HK-2 (cell line): Measurements from ENCODE around the gene RGL2.
"Not testable (repeated sequence)": the region's sequence is repeated elsewhere in the genome, so short reads cannot be mapped to it uniquely, and the experiment has no call there.

Experiments used
- DNase-seq: peaks from one replicate; pipeline ENCODE4 v3.0.0-alpha.2; 2018; ENCODE audit not compliant: unreplicated experiment

Gene RGL2

DNA sequence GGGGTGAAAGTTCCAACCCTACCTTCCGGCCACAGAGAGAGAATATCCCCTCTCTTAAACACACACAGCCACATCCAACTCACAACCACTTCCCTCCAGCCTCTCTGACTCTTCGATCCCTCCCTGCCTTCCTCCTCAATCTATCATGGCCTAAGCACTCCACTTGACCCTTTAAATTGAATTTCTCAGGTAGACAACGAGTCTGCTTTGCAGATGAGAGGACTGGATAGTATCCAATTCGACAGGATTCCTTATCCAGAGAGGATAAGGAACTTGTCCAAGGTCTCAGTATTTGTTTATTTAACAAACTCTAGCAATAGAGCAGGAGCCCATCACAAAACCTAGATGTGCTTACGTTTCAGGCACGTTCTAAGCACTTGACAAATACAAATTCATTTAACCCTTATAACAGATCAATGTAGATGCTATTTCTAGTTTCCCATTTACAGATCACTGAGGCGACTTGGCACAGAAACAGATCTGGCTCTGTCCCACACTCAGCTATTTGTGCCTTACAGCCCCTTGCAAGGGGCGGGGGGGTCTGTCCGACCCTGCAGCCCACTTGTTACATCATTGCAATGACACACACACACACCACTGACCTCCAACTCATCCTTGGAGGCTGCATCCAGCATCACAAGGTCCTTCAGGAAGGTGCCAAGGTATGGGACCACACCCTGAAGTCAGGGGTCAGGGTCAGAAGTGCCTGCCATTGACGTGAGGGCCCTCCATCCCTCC is 4.5 kb downstream of the RGL2 start:
- DNase-seq = no peak

DNA sequence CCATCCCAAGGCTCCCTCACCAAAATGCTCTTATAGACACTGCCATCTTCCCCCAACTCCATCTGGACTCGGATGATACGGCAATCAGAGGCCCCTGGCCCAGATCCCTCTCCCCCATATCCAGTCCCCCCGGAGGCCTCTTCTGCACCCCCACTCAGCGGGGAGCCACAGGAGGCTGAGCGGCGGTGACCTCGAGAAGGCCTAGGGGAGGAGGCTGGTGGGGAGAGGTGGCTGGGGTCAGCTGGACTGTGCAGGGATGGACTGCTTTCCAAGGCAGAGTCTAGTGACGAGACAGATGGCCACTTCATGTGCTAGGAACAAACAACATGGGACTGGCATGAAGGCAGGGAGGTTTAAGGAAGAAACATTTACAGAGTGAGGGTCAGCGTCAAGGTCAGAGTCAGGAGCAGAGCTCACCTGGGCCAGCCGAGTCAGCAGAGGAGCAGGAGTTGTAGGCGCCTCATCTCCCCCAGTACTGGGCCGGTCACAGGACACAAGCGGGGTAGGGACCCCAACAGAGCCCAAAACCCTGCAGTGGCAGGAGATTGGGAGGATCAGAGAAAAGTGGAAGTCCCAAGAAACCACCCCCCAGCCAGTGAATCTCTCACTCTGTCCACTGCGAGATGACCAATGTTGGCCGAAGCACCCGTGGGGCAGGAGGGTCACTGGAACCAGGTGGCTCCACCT is 5.6 kb downstream of the RGL2 start:
- DNase-seq = no peak

DNA sequence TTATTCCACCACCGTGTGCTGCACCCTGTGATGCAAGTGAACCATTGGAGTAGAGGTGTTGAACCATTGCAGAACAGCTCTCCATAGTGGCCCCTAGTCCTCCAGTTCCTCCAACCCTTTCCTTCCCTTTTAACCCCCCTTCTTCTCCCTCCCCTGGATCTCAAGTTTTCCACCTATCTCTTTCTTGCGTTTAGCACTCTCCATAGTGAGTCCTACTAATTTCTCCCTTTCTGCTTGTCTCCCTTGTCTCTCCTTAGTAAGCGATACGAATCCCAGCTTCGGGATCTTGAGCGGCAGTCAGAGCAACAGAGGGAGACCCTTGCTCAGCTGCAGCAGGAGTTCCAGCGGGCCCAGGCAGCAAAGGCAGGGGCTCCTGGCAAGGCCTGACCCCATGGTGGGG is 8.3 kb downstream of the RGL2 start:
- DNase-seq = no peak

DNA sequence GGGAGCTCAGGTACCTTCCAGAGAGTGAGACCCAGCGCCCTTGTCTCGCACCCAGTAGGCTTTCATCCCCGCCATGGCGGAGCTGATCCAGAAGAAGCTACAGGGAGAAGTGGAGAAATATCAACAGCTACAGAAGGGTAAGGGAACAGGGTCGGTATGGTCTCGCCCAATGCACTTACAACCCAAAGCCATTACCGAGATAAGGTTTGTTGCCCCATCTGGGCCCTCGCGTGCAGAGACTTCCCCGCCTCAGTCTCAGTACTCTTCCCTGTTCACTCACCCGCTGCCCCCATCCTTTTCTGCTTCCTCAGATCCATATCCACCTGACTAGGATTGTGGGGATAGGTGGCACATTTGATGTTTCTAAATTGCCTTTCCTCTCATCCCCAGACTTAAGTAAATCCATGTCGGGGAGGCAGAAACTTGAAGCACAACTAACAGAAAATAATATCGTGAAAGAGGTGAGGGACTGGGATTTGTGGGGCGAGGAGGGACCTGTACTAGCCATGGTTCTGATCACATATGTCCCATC is 8.9 kb downstream of the RGL2 start:
- DNase-seq = no peak

DNA sequence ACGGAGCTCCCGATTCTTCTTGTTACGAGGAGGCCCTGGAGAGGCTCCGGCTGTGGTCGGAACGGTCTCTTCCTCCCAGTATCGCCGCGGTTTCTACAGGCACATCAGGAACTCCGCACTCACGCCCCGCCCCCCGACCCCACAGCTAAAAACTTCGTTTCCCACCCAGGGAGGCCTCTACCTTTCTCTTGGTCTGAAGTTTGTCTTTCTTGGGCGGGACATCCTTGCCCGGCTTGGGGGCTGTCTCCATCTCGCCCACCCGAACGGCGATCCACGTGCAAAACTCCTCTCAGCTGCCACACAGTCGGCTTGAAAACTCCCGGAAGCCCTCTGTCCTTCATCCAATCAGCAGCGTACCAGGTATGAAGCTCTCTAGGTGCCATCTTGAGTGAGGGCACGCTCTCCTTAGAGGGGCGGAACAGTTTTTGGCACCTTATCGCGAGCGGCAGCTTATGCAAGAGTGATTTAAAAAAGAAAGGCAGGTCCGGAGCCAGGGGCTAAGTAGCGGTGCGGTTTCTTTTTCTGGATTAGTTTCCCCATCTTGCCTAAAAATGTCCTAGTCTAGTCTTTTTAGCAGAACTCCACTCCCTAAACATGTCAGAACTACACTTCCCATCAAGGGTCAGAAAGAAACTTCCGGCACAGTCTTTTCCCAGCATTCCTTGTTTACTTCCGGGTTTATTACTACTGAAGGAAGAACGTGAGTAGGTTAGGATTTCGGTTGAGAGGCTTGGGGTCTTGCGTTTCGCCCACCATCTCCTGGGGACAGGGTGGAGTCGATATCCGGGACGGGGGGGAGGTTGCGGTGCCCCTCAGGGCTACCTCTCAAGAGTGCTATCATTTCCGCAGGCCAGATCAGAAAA is 9.6 kb downstream of the RGL2 start, which contains the start of the genes PFDN6 and WDR46:
Gene PFDN6, plus strand, starts transcription at position 681 of the 863 bp plus-strand sequence. CDS start 256 bp downstream, outside the sequence.
Gene WDR46, minus strand, starts transcription at position 319 of the 863 bp plus-strand sequence. Its CDS starts 69 bp downstream, at position 250.
- DNase-seq = peak; percentile 78

DNA sequence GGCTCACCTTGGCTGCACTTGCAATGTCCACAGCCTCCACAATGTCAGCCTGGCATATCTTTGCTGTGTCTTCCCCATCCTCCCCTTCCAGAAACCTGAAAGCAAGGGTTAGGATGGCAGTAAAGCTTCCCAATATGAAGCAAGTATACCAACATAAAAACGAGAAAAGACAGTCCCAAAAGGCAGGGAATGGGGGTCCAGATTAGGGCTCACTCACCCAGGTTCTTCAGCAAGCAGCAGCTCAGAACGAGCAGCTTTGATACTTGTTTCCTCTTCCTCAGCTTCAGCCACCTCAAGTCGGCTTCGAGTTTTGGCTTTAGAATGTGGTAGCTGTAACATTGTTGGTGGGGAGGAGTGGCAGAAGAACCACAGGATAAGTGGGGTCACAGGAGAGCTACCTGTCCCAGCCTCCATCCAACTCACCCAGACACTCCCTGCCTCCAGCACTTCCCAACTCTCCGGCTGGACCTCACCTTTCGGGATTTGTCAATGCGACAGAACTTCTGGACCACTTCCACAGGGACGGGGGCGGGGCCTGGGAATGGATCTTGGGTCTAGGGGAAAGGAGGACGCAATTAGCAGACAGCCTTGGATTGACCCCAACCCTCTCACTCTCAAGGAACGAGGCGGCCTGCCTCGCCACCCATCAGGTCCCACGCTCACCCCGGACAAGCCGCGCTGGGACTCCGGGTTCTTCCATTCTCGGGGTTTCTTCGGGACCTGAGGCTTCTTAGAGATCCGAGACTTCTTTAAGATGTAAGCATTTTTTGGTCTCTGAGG is 10.4 kb downstream of the RGL2 start:
- no peak for DNase-seq

DNA sequence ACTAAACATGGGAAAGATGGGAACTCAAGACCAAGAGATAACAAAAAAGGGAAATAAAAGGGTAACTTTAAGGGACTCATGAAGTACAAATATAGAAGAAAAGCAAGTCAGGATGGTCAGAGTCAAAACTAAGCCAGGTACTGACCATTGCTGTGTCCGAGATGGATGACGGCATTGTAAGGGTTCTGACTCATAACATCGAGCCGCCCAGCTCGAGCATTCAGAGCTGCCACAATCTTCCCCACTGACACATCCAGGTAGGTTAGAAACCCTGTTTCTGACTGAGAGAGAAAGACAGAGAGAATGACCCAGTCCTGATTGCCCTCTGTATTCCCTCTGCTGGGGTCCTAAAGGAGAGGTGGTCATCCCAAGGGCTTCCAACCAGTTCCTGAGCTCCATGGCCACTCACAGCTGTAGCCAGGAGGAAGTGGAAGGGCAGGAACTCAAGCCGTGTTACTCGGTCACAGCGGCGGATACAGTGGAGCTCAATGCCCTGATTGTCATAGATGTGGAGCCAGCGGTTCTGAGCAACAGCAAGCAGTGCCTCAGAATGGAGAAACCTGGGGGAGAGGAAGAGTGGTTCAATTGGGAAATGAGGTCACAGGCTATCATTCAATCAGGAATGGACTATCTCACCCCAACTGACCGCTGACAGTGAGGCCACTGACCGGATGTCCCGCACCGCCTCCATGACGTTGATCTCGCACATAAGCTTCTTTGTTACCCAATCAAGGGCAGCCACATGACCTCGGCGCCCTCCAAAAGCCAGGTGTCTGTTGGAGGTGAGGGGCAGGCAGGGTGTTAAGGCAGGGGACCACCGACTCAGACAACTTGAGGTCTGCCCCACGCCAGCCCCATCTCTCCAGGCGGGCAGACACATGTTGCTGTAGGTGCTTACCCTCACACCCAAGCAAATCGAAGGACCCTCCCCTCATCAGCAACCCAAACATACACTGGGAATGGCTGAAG is 11.5 kb downstream of the RGL2 start:
- no peak for DNase-seq

DNA sequence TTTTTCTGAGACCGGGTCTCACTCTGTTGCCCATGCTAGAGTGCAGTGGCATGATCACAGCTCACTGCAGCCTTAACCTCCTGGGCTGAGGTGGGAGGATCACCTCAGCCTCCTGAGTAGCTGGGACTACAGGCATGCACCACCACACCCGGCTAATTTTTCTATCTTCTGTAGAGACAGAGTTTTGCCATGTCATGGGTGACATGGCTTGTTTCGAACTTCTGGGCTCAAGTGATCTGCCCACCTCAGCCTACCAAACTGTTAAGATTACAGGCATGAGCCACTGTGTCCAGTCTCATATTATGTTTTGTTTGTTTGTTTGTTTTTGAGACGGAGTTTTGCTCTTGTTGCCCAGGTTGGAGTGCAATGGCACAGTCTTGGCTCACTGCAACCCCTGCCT is 13.5 kb downstream of the RGL2 start:
- not testable (repeated sequence) for DNase-seq

DNA sequence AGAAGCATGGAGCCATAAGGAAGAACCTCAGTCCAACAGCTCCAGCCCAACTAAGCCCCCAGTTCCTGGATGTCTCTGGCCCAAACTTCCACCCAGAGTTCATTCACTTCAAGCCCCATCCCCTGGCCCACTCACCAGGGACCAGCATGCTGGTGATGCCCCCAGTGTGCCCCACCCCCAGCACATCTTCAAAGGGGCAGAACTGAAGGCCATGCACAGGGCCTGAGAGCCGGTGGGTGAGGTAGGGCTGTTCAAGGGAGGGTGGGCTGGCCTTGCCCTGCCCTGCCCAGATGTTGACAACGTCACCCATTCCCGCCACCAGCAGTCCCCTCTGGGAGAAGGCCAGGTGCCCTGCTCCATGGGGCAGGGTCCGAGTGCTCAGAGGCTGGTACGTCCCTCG is 18.2 kb downstream of the RGL2 start:
- no peak for DNase-seq

DNA sequence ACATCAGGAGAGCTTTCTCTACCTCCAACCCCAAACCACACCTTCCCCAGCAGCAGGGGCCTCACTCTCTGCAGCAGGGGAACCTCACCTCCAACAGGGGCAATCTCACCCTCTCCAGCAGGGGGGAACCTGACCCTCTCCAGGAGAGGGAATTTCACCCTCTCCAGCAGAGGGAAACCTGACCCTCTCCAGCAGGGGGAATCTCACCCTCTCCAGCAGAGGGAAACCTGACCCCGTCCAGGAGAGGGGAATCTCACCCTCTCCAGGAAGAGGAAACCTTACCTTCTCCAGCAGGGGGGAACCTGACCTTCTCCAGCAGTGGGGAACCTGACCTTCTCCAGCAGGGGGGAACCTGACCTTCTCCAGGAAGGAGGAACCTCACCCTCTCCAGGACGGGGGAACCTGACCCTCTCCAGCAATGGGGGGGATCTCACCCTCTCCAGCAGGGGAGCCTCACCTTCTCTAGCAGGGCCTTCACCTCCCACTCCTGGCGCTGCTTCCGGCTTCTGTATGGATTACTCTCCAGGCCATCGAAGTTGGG is 18.7 kb downstream of the RGL2 start:
- DNase-seq = peak; percentile 65

DNA sequence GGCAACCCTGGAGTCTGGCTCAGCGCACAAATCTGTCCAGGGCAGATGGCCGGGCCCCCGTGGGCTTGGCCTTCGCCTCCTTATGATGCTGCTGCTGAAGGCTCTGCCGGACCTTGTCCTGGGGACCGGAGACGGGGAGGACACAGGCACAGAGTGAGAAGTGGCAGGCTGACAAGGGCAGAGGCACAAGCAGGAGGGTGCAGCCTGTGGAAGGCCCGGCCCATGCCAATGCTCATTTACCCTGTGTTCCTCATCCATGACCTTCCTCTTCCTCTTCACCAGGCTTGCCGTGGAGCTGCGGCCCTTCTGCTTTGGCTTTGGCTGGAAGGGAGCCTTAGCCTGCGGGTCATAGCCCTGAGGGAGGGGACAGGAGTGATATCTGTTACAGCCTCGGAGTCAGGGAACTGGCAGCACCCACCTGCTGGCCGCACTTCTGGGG is 19.5 kb downstream of the RGL2 start:
- DNase-seq = no peak

DNA sequence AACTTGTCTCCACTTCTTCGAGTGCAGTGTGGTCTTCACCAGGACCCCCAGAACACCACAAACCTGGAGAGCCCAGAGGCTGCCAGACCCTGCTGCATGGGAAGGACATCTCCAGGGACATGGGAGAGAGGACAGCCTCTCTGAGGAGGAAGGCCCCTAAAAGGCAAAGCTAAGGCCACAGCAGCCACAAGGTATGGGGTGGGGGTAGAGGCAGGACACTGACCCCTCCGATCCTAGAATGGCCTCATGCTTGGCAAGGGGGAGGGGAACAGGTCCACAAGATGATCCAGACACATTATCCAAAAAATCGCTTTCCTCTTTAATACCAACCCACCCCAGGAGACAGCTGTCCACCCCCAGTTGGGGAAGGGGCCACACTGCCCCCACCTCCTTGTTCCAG is 19.9 kb downstream of the RGL2 start:
- no peak for DNase-seq

DNA sequence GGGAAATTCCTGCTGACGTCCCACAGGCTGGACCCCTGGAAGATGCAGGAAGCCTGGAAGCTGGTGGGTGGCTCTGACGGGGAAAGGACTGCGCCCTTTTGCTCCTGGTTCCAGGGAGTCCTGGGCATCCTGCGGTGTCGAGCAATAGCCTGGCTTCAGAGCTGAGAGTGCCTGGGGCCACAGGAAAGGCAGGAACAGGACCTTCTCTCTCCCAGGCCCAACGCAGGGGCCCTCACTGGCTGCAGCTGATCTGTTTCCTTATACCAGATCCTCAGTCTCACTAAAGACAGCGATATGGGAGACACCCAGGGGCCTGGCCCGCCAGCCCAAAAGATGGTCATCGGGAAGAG is 20.4 kb downstream of the RGL2 start:
- no peak for DNase-seq

DNA sequence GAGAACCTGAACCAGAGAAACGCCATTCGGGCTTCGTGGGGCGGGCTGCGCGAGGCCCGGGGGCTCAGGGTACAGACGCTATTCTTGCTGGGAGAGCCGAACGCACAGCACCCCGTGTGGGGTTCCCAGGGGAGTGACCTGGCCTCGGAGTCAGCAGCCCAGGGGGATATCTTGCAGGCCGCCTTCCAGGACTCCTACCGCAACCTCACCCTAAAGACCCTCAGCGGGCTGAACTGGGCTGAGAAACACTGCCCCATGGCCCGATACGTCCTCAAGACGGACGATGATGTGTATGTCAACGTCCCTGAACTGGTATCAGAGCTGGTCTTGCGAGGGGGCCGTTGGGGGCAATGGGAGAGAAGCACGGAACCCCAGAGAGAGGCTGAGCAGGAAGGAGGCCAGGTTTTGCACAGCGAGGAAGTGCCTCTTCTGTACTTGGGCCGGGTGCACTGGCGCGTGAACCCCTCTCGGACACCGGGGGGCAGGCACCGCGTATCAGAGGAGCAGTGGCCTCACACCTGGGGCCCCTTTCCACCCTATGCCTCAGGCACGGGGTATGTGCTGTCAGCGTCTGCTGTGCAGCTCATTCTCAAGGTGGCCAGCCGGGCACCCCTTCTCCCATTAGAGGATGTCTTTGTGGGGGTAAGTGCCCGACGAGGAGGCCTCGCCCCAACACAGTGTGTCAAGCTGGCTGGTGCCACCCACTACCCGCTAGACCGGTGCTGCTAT is 20.9 kb downstream of the RGL2 start:
- peak; percentile 46 for DNase-seq

DNA sequence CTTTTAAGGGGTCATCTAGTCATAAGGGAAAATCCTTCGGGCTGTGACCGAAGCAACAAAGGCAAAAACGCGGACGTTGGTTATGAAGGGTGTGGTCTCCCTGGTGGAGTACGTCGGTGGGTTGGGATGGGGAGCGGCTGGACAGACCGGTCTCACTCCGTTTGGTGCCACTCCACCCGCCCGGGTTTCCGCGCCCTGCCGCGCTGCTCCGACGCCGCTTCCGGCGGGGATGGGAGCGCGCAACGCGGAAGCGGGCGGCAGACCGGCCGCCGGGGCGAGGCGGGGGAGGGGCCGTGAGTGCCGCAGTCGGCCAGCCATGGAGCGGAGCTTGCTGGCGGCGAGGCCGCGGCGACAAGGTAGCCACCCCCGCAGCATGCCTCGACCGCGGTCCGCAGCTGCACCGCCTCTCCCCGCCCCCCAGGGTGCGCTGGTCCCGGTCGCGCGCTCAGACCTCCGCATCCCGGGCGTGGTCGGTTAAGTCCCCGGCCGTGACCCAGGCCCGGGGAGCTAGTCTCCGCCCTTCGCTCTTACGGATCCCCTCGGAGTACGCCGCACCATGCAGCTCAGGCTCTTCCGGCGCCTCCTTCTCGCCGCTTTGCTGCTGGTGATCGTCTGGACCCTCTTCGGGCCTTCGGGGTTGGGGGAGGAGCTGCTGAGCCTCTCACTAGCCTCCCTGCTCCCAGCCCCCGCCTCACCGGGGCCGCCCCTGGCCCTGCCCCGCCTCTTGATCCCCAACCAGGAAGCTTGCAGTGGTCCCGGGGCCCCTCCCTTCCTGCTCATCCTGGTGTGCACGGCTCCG is 21.7 kb downstream of the RGL2 start, which contains the start of gene B3GALT4:
Gene B3GALT4, plus strand, starts transcription at position 260 of the 799 bp plus-strand sequence. Its CDS starts 297 bp downstream, at position 557.
- DNase-seq = peak; percentile 43

DNA sequence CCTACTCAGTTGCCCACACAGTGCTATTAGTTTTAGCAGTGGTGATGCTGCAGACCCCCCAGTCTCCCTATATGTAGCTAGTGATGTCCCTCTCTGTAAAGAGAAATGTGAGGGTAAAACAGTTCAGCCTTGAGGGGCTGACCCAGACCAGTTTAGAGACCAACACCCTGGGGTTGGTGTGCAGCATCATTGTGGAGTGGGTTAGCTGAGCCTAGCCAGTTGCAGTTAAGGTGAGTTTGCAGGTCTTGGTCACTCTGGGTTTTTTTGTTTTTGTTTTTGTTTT is 22.2 kb downstream of the RGL2 start:
- no peak for DNase-seq

DNA sequence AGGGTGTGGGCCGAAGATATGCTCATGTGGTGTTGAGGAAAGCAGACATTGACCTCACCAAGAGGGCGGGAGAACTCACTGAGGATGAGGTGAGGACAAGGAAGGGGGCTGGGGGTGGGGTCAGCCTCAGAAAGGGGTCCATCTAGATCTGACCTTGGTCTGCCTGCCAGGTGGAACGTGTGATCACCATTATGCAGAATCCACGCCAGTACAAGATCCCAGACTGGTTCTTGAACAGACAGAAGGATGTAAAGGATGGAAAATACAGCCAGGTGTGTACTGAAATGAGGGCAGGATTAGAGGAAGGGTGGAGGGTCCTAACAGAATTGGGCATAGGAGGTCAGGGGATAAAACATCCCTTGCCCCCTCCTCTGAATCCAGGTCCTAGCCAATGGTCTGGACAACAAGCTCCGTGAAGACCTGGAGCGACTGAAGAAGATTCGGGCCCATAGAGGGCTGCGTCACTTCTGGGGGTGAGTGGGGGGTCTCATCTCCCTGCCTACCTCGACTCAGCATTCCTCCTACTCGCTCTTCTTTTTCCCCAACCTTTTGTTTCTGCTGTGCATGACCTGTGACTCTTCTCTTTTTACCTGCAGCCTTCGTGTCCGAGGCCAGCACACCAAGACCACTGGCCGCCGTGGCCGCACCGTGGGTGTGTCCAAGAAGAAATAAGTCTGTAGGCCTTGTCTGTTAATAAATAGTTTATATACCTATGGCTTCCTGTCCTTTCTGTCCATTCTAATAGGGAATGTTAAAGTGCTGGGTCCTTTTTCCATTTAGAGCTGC is 22.8 kb downstream of the RGL2 start:
- not testable (repeated sequence) for DNase-seq
